CD4-positive, alpha-beta T cell treated with Interferon gamma for 1 hour (primary cell): ENCODE results near the gene RIC8A.
"Not testable (repeated sequence)": the region's sequence is repeated elsewhere in the genome, so short reads cannot be mapped to it uniquely, and the experiment has no call there.

Experiments
- DNase-seq: peaks from one replicate; pipeline ENCODE4 v3.0.0-alpha.2; 2020

Gene RIC8A

GRCh38 chr11:220641-221215 is 13.2 kb downstream of the RIC8A start:
- DNase-seq = not testable (repeated sequence)

GRCh38 chr11:221539-221938 is 14.0 kb downstream of the RIC8A start:
- no peak for DNase-seq

DNA sequence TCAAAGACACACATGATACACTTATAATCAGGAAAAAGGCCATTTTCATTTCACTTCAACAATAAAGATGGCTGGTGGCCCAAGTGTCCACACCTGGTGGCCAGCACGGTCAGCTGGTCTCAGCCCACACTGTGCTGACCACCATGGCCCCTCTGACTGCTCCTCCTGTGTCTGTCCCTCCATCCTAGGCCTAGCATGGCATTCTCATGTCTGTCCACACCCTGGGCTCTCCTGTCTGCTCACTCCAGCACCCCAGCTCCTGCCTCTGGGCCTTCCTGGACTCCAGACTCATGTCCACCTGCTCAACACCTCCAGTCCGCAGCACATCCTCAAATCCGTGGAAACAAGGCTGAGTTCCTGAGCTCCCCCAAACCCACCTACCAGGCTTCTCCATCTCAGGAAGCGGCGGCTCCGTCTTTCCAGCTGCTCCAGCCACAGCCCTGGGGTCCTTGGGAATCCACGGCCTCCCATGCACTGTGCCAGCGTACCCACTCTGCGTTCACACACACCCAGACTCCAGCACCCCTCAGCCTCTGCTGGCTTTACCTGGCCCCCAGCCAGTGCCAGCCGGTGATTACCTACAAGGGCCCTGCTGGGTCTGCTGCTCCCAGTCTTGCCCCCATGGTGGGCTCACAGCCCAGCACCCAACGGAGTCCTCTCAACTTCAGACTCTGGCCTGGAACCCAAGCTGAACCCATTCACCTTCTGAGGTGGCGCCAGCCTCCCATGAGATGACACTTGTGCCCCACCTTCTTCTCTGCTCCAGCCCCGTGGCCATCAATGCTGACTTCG is 14.7 kb downstream of the RIC8A start:
- DNase-seq = no peak

DNA sequence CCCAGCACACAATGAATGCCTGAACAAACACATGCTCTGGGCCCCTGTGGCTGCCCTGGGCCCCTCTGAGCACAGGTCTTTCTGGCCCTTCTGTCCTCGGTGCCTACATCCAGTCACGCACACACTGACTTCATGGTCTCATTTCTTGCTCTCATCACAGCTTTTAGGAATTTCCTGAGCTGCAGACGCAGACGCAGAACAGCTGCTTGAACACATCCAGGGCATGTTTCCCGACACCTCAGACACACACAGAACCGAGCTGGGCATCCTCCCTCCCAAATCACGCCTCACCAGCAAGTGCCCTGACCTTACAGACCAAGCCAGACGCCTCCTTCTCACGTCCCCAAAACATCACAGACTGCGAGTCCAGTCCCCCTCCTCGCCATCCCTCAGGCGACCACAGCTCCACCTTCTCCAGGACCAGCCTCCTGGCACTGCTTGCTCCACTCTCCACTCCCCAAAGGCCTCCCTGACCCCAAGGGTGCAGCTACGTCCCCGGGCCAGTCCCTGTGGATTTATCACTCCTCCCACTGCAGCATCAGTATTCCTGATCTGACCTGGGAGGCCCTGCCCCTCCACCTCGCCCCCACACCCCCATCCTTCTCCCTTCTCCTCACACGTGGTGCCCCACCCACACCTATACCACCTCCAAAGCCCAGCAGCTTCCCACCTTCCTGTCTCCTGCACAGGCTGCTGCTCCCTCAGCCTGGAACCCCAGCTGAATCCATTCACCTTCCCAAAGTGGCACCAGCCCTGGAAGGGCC is 15.7 kb downstream of the RIC8A start:
- DNase-seq = no peak

- DNase-seq = no peak
These were observed 16.4 kb downstream of the RIC8A start for GRCh38 chr11:223884-224283.

GRCh38 chr11:224424-224823 is 16.9 kb downstream of the RIC8A start:
- no peak for DNase-seq

DNA sequence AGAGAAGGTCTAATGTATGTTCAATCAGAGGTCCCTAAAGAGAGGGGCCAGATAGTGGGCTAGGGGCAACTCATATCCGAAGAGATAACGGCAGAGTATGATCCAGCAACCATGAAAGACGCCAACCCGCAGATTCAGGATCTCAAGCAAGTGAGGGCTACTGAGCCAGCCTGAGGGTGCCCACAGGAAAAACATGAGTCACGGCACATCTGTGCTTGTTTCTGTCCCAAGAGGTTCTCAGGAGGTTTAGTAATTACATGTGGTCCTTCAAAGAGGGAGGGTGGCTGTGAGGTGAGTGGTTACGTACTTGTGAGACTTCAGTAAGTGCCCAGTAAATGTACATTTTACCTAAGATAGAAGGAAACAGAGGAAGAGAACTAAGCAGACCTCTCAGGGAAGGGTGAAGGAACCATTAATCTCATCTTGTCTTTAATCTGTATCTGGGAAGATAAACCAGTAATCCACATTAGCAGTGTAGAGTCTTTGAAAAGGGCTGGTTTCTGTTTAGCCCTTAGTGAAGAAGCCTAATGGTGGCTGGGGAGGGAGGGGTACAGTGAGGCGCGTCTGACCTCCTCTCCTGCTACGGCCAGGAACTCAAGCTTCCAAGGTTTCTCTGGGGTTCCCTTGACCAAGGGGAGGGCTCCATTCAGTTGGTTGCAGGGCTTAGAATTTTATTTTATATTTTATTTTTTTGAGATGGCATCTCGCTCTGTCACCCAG is 18.4 kb downstream of the RIC8A start:
- DNase-seq = no peak

- DNase-seq = no peak
These were observed 20.4 kb downstream of the RIC8A start for GRCh38 chr11:227824-228379.

DNA sequence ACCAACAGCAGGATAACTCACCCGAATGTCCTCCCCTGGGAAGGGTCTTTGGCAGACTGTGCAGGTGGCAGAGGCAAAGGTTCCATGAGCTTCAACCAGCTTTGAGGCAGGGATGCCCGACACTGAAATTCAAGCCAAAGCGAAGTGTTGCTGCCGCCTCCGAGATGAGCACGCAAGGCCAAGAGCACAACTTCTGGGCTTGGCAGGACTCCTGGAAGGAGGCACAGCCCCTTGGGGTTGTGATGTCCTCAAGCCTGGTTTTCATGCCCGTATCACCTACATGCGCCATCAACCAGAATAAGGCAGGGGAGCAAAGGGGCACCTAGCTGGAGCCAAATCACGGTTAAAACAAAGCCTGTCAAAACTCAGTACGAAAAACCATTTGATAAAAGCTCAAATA is 22.9 kb downstream of the RIC8A start:
- DNase-seq = no peak

DNA sequence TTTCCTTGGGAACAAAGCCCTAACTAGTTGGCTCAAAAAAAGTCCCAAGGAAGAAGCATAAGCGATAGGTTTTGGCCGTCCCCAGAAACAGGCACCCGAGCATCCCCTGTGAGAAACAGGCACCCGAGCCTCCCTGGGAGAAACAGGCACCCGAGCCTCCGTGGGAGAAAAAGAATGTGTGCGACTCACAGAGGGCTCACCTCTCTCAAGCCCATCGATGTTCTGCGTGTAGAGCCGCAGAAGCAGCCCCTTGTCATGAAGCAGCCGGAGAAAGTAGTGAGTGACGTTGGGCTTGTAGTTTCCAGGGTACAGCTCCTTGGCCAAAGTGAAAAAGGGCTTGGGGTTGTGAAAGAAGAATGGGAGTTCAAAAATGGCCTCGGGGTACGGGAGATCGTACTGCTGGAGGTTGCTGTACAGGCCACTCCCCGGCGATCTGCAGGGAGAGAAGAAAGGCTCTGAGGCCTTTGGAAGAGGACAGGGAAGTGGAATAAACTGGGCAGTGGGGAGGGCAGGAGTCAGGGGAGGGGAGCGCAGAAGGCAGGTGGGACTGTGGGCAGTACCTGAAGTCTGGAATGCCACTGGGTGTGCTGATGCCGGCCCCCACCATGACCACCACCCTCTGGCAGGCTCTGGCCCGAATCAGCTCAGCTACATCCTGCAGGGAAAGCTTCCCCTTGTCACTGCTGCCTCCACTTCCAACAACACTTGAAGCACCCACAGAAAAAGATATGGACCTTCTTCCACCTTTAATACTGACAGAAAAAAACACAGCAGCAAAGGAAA is 25.5 kb downstream of the RIC8A start:
- DNase-seq = no peak

- no peak for DNase-seq
These were observed 27.7 kb downstream of the RIC8A start for GRCh38 chr11:235180-235579.

- DNase-seq = peak; percentile 60
These were observed 28.1 kb downstream of the RIC8A start for GRCh38 chr11:235609-235996.

DNA sequence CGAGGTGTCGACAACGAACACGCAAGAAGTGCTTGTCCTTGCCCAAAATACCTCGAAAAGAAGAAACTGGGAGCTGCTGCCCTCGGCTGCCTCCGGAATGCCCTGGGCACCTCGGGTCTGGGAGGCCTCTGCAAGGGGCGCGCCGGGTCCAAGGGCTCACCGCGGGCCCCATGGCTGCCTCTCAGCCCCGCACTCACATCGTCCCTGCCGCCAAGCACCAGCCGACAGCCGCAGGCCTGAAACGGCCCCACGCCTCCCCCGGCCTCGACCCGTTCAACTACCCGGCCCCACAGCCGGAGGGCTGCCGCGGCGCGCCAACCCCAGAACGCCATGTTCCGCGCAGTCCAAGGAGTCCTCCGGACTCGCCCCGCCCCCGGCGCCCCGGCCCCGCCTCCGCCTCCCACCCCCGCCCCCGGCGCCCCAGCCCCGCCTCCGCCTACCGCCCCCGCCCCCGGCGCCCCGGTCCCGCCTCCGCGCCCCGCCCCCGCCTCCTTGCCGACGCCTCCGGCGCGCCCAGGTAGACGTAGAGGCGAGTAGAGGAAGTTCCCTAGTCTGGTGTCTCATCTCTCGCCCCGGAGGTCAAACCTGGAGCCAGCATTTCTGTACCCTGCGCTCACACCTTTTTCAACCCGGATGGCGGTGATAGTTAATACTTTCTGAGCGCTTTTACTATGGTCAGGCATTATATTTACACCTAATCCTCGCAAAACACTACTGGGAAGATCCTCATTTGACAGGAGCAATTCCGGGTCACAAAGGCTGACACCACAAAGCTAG is 28.7 kb downstream of the RIC8A start, which contains the start of gene SIRT3:
SIRT3 (minus strand) TSS at position 346 of the 777 bp plus-strand sequence; CDS start at position 332, 14 bp downstream.
- peak; percentile 89 for DNase-seq

GRCh38 chr11:236774-237767 is 29.6 kb downstream of the RIC8A start, which contains the start of gene PSMD13:
Gene PSMD13, plus strand, starts transcription at chr11:236976. Its CDS starts 74 bp downstream, at chr11:237050.
- DNase-seq = peak; percentile 86

- DNase-seq = not testable (repeated sequence)
These were observed 30.8 kb downstream of the RIC8A start for GRCh38 chr11:238346-238745.

DNA sequence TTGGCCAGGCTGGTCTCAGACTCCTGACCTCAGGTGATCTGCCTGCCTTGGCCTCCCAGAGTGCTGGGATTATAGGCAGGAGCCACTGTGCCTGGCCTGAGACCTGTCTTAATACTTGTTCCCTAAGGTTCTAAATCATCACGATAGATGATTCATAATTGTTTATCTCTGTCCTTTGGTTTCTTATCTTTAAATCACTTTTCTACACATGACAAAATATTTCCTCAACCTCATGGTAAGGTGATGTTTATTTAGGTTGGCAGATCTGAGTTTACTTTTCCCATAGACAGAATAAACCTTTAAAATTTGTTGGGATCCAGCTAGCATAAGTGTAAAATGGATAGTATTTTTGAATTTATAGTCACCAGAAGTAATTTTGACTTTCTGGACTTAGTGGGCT is 32.8 kb downstream of the RIC8A start:
- DNase-seq = no peak

GRCh38 chr11:241634-242033 is 34.1 kb downstream of the RIC8A start:
- DNase-seq = no peak

DNA sequence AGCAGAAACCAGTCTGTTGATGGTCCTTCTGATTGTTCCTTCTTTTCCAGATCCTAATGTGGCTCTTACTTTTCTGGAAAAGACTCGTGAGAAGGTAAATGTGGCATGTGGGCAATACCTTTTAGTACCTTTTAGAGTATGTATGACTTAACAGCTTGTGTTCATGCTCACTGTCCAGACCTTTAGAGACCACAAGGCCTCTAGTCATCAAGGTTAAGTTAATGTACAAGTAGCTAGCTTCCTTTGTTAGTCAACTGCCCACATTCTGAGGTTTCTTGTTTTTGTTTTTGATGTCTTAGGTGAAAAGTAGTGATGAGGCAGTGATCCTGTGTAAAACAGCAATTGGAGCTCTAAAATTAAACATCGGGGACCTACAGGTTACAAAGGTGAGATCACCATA is 36.9 kb downstream of the RIC8A start:
- no peak for DNase-seq

- no peak for DNase-seq
These were observed 41.6 kb downstream of the RIC8A start for GRCh38 chr11:249062-249461.

DNA sequence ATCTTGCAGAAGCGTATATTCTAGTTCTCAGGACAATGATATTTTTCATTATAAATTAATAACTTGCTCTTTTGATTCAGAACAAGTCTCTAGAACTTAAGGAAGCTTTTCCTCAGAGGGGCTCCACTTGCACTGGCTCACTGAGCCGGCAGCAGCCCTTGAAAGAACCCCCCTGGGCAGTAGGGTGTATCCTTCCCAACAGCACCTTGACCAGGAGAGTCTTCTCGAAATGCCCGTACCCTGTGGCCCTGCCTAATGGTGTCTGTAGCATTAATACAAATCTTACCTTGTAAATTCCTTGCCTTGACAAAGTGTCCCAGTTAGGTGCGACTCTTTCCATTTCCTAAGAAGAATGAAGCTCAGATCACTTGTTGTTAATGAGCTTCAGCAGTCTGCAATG is 42.8 kb downstream of the RIC8A start:
- no peak for DNase-seq
